ENCODE results near the gene CTR9. TPM values are rescaled to one million over a fixed set of nuclear protein-coding genes. Genes with fewer than 3 reads are reported as not detected.

The CTR9 gene
- total RNA-seq, 1 donor from 2014 or later: 41.5 TPM

- no peaks in the 10 kb centered on the region for H3K9me3 Mint-ChIP-seq
- no peaks in the 10 kb centered on the region for H3K27me3 Mint-ChIP-seq (ENCODE audit: low read depth)
- no peak overlapping the region for H3K27ac Mint-ChIP-seq
- no peak for DNase-seq (ENCODE audit: low spot score)
- peaks cover 57% of the 10 kb centered on the region for H3K36me3 Mint-ChIP-seq (ENCODE audit: low read depth)
- no peak overlapping the region for H3K4me3 Mint-ChIP-seq (ENCODE audit: low read depth)
- no peaks in the 10 kb centered on the region for H3K4me1 Mint-ChIP-seq (ENCODE audit: low read depth)
- intact Hi-C loops (cut with micrococcal nuclease): no loop called here
Observed at GRCh38 chr11:10777393-10777793, 26.3 kb downstream of the CTR9 start.

DNA sequence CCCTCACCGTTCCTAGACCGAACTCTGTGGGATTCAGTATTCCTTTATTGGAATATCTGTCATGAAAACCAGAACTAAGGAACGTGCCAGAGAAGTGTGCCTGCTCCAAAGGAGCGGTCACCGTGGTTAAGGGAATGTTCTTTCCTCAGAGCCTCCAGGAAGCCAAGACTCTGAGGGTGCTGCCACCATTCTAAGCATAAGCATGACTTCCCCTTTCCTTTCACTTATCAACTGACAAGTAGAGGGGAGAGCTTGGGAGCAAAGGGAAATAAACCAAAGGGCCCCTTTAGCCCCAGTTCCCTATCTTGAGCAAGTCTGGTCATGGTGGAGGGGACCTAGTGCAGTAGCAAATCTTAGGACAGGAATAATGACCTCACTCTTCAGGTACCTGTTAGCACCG lies 26.8 kb downstream of the CTR9 start:
- Mint-ChIP-seq H3K36me3 (ENCODE audit: low read depth) (peaks cover 54% of the 10 kb centered on the region), H3K27ac (no peak overlapping the region)

DNA sequence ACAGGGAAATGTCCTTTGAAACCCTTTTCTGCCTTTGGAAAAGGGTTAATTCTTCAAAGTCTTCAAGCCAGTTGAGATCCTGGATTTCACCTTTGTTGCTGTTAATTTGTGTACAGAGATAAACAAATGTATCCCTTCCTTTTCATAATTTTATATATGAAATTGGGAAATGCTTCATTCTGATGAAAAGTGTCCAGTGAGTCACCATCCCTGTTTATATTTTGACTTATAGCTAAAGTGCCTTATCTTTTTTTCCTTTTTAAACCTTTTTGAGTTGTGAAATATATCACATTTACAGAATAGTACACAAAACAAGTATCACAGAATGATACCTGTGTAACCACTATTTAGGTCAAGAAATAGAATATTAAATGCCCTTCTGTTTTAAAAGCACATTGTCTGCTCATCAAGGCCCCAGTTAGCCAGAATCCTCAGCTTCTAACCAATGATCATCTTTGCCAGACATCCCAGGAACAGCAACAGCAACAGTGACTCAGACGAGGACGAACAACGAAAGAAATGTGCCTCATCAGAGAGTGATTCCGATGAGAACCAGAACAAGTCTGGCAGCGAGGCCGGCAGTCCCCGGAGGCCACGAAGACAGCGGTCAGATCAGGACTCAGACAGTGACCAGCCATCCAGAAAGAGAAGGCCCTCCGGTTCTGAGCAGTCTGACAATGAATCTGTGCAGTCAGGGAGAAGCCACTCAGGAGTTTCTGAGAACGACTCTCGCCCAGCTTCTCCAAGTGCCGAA lies 27.3 kb downstream of the CTR9 start:
- no peaks in the 10 kb centered on the region for H3K4me1 Mint-ChIP-seq (ENCODE audit: low read depth)
- H3K4me3 Mint-ChIP-seq (ENCODE audit: low read depth): no peak overlapping the region
- intact Hi-C loops (cut with micrococcal nuclease): no loop called here
- no peaks in the 10 kb centered on the region for H3K9me3 Mint-ChIP-seq
- peaks cover 48% of the 10 kb centered on the region for H3K36me3 Mint-ChIP-seq (ENCODE audit: low read depth)
- no peak overlapping the region for H3K27ac Mint-ChIP-seq
- no peaks in the 10 kb centered on the region for H3K27me3 Mint-ChIP-seq (ENCODE audit: low read depth)
- DNase-seq (ENCODE audit: low spot score): no peak

More for the DNA sequence above, 26.8 kb downstream of the CTR9 start:
- Mint-ChIP-seq H3K9me3 (no peaks in the 10 kb centered on the region), H3K4me3 (ENCODE audit: low read depth) (no peak overlapping the region), H3K4me1 (ENCODE audit: low read depth) (no peaks in the 10 kb centered on the region), H3K27me3 (ENCODE audit: low read depth) (no peaks in the 10 kb centered on the region)
- DNase-seq (ENCODE audit: low spot score): no peak
- intact Hi-C loops (cut with micrococcal nuclease): no loop called here

- H3K36me3 Mint-ChIP-seq (ENCODE audit: low read depth): peaks cover 43% of the 10 kb centered on the region
- no peaks in the 10 kb centered on the region for H3K27me3 Mint-ChIP-seq (ENCODE audit: low read depth)
- H3K4me3 Mint-ChIP-seq (ENCODE audit: low read depth): no peak overlapping the region
- no peaks in the 10 kb centered on the region for H3K4me1 Mint-ChIP-seq (ENCODE audit: low read depth)
- no peak for DNase-seq (ENCODE audit: low spot score)
- H3K27ac Mint-ChIP-seq: no peak overlapping the region
- H3K9me3 Mint-ChIP-seq: no peaks in the 10 kb centered on the region
- intact Hi-C loops (cut with micrococcal nuclease): no loop called here
Observed at GRCh38 chr11:10779086-10779485, 28.0 kb downstream of the CTR9 start.

DNA sequence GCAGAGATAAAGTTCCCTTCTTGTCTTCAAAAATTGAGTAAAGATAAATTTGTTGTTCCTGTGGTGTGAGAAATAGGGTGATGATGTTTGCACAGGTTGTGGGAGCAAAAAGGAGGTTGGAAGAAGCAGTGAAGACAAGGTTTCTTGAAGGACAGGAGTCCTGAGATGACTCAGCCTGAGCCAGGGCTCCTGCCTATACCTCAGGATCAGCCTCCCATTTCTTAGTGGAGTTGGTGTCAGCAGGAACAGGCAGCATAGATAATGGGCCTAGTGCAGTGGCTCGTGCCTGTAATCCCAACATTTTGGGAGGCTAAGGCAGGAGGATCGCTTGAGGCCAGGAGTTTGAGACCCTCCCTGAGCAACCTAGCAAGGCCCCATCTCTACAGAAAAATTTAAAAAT lies 29.0 kb downstream of the CTR9 start:
- Mint-ChIP-seq H3K9me3 (no peaks in the 10 kb centered on the region), H3K36me3 (ENCODE audit: low read depth) (peaks cover 33% of the 10 kb centered on the region), H3K27ac (no peak overlapping the region), H3K27me3 (ENCODE audit: low read depth) (no peaks in the 10 kb centered on the region), H3K4me3 (ENCODE audit: low read depth) (no peak overlapping the region), H3K4me1 (ENCODE audit: low read depth) (no peaks in the 10 kb centered on the region)
- intact Hi-C loops (cut with micrococcal nuclease): no loop called here
- no peak for DNase-seq (ENCODE audit: low spot score)

DNA sequence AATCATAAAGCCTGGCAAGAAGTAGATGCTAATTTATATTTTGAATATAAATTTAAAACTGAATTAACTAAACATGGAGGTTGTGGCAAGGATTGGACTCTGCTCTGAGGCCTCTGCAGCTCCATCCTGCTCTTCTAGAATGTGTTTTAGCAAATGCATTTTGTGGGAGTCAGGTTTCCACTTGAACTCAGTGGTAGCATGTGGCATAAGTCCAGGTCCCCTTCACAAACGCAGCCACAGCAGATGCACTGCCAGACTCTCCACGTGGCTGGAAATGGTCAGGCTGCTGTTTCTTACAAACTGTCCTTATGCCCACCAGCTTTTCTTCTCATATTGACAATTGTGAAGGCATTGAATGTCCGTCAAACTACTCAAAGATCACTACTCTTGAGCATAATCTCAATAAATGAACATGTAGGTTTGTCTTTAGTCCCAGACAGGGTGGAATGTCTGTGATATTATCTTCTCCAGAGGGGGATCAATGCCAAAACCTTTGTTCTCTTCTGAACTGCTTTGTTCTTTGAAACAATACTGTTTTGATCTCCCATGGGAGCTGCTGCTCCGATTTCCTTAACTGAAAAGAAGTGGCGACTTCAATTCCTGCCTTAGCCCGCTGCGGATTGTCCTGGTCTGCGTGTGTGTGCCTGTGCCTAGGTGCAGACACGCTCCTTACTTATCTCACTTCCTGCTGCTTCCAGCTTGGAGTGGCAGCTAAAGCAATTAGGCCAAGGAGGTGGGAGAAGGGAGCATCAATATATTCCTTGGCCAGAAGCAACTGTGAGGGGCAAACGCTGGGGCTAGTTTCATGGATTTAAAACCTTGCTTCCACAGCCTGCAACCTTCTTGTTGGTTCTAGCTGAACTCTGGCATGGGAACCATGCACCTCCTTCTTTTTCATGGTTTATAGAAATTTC lies 33.4 kb downstream of the CTR9 start:
- Mint-ChIP-seq H3K27ac (no peak overlapping the region), H3K4me1 (ENCODE audit: low read depth) (no peaks in the 10 kb centered on the region), H3K27me3 (ENCODE audit: low read depth) (peaks cover 2% of the 10 kb centered on the region), H3K4me3 (ENCODE audit: low read depth) (no peak overlapping the region), H3K9me3 (no peaks in the 10 kb centered on the region), H3K36me3 (ENCODE audit: low read depth) (peaks cover 4% of the 10 kb centered on the region)
- no peak for DNase-seq (ENCODE audit: low spot score)
- intact Hi-C loops (cut with micrococcal nuclease): no loop called here

- Mint-ChIP-seq H3K9me3 (no peaks in the 10 kb centered on the region), H3K27me3 (ENCODE audit: low read depth) (peaks cover 4% of the 10 kb centered on the region), H3K36me3 (ENCODE audit: low read depth) (peaks cover under 1% of the 10 kb centered on the region), H3K4me3 (ENCODE audit: low read depth) (no peak overlapping the region), H3K4me1 (ENCODE audit: low read depth) (no peaks in the 10 kb centered on the region), H3K27ac (no peak overlapping the region)
- intact Hi-C loops (cut with micrococcal nuclease): no loop called here
- no peak for DNase-seq (ENCODE audit: low spot score)
Observed at GRCh38 chr11:10785146-10785474, 34.1 kb downstream of the CTR9 start.

- DNase-seq (ENCODE audit: low spot score): no peak
- H3K9me3 Mint-ChIP-seq: no peaks in the 10 kb centered on the region
- intact Hi-C loops (cut with micrococcal nuclease): no loop called here
- no peak overlapping the region for H3K4me3 Mint-ChIP-seq (ENCODE audit: low read depth)
- peaks cover 9% of the 10 kb centered on the region for H3K27me3 Mint-ChIP-seq (ENCODE audit: low read depth)
- no peaks in the 10 kb centered on the region for H3K36me3 Mint-ChIP-seq (ENCODE audit: low read depth)
- H3K27ac Mint-ChIP-seq: no peak overlapping the region
- no peaks in the 10 kb centered on the region for H3K4me1 Mint-ChIP-seq (ENCODE audit: low read depth)
Observed at GRCh38 chr11:10786451-10786850, 35.4 kb downstream of the CTR9 start.

GRCh38 chr11:10792385-10793068 lies 41.5 kb downstream of the CTR9 start:
- H3K9me3 Mint-ChIP-seq: no peaks in the 10 kb centered on the region
- peaks cover 18% of the 10 kb centered on the region for H3K27me3 Mint-ChIP-seq (ENCODE audit: low read depth)

GRCh38 chr11:10793470-10794255 lies 42.6 kb downstream of the CTR9 start:
- Mint-ChIP-seq H3K27ac (no peak overlapping the region), H3K36me3 (ENCODE audit: low read depth) (peaks cover 36% of the 10 kb centered on the region)

More at GRCh38 chr11:10792385-10793068, 41.5 kb downstream of the CTR9 start:
- peaks cover 11% of the 10 kb centered on the region for H3K4me1 Mint-ChIP-seq (ENCODE audit: low read depth)
- peaks cover 26% of the 10 kb centered on the region for H3K36me3 Mint-ChIP-seq (ENCODE audit: low read depth)
- peak; percentile 73 for DNase-seq (ENCODE audit: low spot score)
- no peak overlapping the region for H3K27ac Mint-ChIP-seq
- intact Hi-C loops (cut with micrococcal nuclease): loop anchor here (1.0 to 2.0 kb wide), 3 partner anchors 140 to 994 kb away; no protein-coding TSS in a partner anchor
- H3K4me3 Mint-ChIP-seq (ENCODE audit: low read depth): no peak overlapping the region

GRCh38 chr11:10796191-10796590 lies 45.1 kb downstream of the CTR9 start:
- intact Hi-C loops (cut with micrococcal nuclease): no loop called here
- Mint-ChIP-seq H3K4me3 (ENCODE audit: low read depth) (no peak overlapping the region), H3K9me3 (no peaks in the 10 kb centered on the region), H3K27me3 (ENCODE audit: low read depth) (peaks cover 9% of the 10 kb centered on the region), H3K4me1 (ENCODE audit: low read depth) (peaks cover 35% of the 10 kb centered on the region), H3K27ac (no peak overlapping the region), H3K36me3 (ENCODE audit: low read depth) (peaks cover 59% of the 10 kb centered on the region)
- no peak for DNase-seq (ENCODE audit: low spot score)

More at GRCh38 chr11:10793470-10794255, 42.6 kb downstream of the CTR9 start:
- Mint-ChIP-seq H3K27me3 (ENCODE audit: low read depth) (peaks cover 18% of the 10 kb centered on the region), H3K4me3 (ENCODE audit: low read depth) (no peak overlapping the region), H3K9me3 (no peaks in the 10 kb centered on the region), H3K4me1 (ENCODE audit: low read depth) (peaks cover 11% of the 10 kb centered on the region)
- intact Hi-C loops (cut with micrococcal nuclease): loop anchor here (2.0 kb wide), 2 partner anchors 139 to 993 kb away; no protein-coding TSS in a partner anchor
- no peak for DNase-seq (ENCODE audit: low spot score)

GRCh38 chr11:10797001-10797400 lies 46.0 kb downstream of the CTR9 start:
- Mint-ChIP-seq H3K36me3 (ENCODE audit: low read depth) (peaks cover 67% of the 10 kb centered on the region), H3K9me3 (no peaks in the 10 kb centered on the region), H3K4me3 (ENCODE audit: low read depth) (no peak overlapping the region), H3K4me1 (ENCODE audit: low read depth) (peaks cover 43% of the 10 kb centered on the region), H3K27me3 (ENCODE audit: low read depth) (peaks cover 5% of the 10 kb centered on the region), H3K27ac (no peak overlapping the region)
- intact Hi-C loops (cut with micrococcal nuclease): no loop called here
- DNase-seq (ENCODE audit: low spot score): no peak
